GM13977 (cell line): ENCODE data around the gene PRR35.

Source experiments
- DNase-seq: peaks from one replicate; pipeline ENCODE4 v3.0.0; 2012; ENCODE audit warnings: low spot score
- in situ Hi-C: fragments of 300-500 bp; cut with MboI; formaldehyde crosslinking; loops from one replicate; pipeline ENCODE4 v1.12.0; 2022; ENCODE audit warnings: low sequenced_read_pairs, low pct_unique_long_range_greater_than_20kb, mixed read lengths, inconsistent platforms; ENCODE audit not compliant: unreplicated experiment
- TF ChIP-seq, protein P1 (sequence below): IDR thresholded peaks from 2 replicates; pipeline ENCODE4 v1.5.1; 2012; ENCODE audit warnings: mild to moderate bottlenecking, control low read depth; ENCODE audit not compliant: insufficient read depth; ENCODE audit errors: extremely low read depth, missing control alignments

Gene PRR35

DNA sequence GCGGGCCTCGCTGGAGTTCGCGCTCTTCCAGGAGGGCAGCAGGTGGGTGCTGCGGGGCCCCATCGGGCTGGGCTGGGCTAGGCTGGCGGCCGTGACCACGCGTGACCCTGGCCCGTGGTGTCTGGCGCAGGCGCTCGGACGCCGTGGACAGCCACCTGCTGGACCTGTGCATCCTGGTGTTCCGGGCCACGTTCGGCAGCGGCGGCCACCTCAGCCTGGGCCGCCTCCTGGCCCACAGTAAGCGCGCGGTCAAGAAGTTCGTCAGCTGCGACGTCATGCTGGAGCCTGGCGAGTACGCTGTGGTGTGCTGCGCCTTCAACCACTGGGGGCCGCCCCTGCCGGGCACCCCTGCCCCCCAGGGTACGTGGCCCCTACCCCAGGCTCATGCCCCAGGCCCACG is 8.0 kb upstream of the PRR35 start:
- in situ Hi-C loops = no loop called here
- TF ChIP-seq, protein P1, sequence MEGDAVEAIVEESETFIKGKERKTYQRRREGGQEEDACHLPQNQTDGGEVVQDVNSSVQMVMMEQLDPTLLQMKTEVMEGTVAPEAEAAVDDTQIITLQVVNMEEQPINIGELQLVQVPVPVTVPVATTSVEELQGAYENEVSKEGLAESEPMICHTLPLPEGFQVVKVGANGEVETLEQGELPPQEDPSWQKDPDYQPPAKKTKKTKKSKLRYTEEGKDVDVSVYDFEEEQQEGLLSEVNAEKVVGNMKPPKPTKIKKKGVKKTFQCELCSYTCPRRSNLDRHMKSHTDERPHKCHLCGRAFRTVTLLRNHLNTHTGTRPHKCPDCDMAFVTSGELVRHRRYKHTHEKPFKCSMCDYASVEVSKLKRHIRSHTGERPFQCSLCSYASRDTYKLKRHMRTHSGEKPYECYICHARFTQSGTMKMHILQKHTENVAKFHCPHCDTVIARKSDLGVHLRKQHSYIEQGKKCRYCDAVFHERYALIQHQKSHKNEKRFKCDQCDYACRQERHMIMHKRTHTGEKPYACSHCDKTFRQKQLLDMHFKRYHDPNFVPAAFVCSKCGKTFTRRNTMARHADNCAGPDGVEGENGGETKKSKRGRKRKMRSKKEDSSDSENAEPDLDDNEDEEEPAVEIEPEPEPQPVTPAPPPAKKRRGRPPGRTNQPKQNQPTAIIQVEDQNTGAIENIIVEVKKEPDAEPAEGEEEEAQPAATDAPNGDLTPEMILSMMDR = no peak
- DNase-seq = no peak

GRCh38 chr16:553601-554296 is 6.4 kb upstream of the PRR35 start:
- no peak for DNase-seq
- in situ Hi-C loops = no loop called here
- TF ChIP-seq, protein P1 = no peak

GRCh38 chr16:554297-554621 is 5.9 kb upstream of the PRR35 start:
- TF ChIP-seq, protein P1 = no peak
- no peak for DNase-seq
- in situ Hi-C loops = no loop called here

- in situ Hi-C loops = no loop called here
- TF ChIP-seq, protein P1 = no peak
- DNase-seq = no peak
These were observed 5.4 kb upstream of the PRR35 start for GRCh38 chr16:554640-555365.

DNA sequence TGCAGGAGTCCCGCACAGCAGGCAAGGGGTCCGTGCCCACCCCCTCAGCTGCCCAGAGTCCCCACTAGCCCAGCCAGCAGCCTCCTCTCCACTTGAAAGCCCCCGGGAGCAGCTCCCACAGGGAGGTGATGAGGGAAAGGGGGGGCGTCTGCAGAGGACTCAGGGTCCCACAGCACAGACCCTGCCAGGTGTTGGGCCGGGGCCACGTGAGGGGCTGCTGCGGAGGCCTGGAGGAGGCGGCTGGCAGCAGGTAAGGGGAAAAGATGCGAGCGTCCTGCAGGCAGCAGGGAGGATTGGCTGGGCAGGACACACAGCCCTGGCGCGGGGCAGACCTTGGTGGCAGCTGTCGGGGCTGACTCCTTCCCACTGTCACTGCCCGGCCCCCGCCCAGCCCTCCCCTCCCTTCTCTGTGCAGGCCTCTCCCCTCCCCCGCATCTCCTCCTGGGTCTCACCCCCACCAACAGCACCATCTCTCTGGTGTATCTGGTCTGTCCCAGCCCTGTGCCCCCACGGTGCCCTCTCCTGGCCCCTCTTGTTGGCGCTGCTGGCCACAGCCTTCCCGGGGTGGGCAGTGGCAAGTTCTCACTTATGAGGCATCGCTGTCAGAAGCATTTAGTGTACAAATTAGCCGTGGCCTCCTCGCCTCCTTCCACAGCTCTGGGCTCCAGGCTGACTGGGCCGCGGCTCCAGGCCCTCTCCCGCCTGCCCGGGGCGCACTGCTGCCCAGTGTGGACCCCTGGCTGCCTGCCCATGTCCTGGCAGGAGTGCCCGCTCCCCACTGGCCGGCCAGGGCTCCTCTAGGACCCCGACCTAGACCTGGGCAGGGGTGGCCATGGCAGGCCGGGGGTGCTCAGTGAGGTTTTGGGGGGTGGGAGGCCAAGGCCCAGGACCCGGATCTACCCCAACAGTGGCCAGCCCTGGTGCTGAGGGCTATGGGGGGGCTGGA is 4.4 kb upstream of the PRR35 start:
- in situ Hi-C loops = no loop called here
- TF ChIP-seq, protein P1 = no peak
- no peak for DNase-seq

DNA sequence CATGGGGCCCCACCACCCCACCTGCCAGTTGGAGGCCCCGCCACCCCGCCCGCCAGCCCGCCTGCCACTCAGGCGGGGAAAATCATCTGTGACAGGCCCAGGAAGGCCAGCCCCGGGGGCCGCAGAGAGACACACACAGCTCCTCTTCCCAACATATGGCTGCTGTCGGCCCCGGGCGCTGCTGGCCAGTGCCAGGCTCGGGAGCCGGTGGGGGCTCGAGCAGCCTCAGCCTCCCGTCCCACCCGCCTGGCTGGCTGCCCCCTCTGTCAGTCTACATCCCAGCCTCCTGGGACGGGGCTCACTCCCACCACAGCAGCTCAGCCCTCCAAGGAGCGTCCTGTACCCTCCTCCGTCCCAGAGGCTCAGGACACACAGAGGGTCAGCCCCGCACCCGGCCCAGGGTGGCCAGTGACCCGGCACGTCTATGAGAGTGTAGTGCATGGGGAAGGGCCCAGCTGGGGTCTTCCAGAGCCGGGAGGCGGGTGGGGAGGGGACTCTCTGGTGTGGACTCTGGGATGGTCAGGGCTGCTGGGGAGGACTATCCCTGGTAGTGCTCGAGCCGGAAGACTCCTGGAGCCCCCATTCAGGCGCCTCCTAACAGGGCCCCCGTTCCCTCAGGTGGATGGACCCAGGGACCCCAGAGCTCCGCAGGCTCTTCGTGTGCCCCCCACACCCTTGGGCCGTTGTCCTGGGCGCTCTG is 3.6 kb upstream of the PRR35 start:
- TF ChIP-seq, protein P1 = no peak
- in situ Hi-C loops = no loop called here
- peak; percentile 47 for DNase-seq
